CD4-positive, alpha-beta T cell treated with Interleukin-12 subunit alpha and Interleukin-12 subunit beta, for 1 hour (primary cell): ENCODE data around the gene TWNK.
"Not testable (repeated sequence)": the region's sequence is repeated elsewhere in the genome, so short reads cannot be mapped to it uniquely, and the experiment has no call there.

ENCODE experiments used
- DNase-seq: peaks from one replicate; pipeline ENCODE4 v3.0.0-alpha.2; 2020

The TWNK gene

DNA sequence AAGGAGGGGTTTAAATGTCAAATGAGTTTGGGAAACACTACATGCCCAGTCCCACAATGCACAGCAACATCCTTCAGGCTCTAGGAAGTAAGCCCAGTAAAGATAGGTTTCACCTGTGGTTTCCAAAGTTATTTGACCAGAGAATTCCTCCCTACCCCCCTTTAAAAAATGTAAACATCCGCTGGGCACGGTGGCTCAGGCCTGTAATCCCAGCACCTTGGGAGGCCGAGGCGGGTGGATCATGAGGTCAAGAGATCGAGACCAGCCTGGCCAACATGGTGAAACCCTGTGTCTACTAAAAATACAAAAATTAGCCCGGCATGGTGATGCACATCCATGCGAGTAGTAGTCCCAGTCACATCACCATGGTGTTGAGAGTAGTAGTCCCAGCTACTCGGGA is 11.9 kb upstream of the TWNK start:
- not testable (repeated sequence) for DNase-seq

DNA sequence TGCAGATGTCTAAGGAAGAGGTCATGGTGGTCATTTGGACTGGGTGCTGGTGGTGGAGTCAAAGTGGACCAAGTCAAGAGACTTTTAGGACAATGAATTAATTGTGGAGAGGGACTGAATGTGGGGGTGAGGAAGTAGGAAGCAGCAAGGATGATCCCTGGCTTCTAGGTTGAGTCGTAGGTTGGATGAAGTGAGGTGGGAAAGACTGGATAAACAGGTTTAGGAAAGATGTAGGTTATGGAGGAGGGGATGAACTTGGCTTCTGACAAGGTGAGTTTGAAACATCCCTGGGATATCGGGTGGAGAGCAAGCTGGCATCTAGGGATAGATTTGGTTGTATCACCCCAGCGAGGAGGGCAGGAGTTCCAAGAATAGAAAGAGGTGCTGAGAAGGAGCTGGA is 10.4 kb upstream of the TWNK start:
- DNase-seq = no peak

DNA sequence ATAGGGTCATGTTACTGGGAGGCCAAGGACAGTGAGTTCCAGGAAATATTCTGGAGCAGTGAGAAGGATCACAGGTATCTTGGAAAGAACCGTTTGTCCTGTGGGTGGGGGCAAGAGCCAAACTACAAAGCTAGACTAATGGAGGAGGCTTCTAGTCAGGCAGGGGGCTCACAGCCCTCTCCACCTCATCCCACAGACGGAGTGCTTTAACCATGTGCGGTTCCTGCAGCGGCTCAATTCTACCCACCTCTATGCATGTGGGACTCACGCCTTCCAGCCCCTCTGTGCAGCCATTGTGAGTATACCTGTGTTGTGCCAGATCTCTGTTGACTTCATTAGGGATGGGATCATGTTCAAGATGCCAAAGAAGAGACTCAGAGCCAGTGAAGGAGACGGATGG is 9.9 kb upstream of the TWNK start:
- DNase-seq = no peak

DNA sequence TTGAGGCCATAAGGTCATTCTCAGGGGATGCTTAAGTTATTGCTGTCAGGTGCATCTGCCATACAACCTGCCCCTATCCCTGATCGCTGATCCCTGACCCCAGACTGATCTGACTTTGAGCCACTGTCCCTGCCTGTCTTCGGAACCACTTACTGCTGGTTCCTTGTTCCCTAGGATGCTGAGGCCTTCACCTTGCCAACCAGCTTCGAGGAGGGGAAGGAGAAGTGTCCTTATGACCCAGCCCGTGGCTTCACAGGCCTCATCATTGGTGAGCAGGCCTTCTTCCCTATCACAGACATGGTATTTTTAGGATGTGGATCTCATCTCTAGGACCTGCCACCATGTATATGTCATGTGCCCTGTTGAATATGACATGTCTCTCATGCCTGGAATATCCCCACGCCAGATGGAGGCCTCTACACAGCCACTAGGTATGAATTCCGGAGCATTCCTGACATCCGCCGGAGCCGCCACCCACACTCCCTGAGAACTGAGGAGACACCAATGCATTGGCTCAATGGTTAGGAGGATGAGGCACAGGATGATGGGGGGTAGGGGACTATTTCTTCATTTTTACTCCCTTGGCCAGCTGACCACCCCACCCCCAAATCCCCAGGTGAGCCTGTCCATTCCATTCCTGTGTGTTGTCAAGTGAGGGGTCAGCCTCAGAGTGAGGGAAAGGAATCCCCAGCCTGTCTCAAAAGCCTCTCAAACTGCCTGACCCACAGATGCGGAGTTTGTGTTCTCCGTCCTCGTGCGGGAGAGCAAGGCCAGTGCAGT is 9.0 kb upstream of the TWNK start:
- DNase-seq = no peak

DNA sequence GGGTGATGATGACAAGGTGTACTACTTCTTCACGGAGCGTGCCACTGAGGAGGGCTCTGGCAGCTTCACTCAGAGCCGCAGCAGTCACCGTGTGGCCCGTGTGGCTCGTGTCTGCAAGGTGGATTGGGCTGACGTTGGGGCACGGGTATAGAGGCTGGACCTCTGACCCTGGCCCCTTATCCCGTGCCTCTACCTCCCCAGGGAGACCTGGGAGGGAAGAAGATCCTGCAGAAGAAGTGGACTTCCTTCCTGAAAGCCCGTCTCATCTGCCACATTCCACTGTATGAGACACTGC is 8.5 kb upstream of the TWNK start:
- DNase-seq = no peak

DNA sequence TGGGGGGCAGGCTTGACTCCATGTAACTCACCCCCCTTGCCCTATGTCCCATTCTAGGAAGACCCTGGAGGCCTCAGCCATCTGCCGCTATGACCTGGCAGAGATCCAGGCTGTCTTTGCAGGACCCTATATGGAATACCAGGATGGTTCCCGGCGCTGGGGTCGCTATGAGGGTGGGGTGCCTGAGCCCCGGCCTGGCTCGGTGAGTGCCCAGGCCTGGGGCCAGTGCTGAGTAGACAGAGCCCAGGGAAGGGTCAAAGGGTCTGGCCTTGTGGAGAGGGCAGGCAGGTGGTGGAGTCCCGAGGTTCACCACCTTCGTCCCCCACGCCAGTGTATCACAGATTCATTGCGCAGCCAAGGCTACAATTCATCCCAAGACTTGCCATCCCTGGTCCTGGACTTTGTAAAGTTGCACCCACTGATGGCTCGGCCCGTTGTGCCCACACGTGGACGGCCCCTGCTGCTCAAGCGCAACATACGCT is 7.5 kb upstream of the TWNK start:
- DNase-seq = no peak

DNA sequence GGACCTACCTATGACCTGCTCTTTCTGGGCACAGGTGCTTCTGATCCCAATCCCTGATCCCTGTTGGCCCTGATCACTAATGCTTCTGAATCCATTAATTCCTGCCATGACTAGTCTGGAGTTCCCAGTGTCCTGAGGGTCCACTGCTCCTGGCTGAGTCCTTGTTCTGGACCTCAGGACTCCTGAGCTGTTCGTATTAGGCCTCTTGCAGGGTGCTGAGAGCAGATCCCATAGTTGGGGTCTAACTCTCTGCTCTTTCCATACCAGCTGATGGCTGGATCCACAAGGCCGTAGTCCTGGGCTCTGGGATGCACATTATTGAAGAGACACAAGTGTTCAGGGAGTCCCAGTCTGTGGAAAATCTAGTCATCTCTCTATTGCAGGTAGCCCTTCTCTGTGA is 7.0 kb upstream of the TWNK start:
- no peak for DNase-seq

DNA sequence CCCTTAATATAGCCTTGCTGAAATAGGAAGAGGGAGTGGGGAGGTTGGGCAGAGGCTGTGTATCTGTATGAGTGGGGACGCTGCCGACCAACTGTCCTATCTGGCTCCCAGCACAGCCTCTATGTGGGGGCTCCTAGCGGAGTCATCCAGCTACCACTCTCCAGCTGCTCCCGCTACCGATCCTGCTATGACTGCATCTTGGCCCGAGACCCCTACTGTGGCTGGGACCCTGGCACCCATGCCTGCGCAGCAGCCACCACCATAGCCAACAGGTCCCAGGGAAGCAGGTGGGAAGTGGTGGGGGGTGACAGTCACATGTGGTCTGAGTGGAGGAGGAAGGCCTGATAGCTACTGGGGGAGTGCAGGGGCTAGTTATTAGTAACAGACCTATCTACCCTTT is 6.6 kb upstream of the TWNK start:
- DNase-seq = no peak

DNA sequence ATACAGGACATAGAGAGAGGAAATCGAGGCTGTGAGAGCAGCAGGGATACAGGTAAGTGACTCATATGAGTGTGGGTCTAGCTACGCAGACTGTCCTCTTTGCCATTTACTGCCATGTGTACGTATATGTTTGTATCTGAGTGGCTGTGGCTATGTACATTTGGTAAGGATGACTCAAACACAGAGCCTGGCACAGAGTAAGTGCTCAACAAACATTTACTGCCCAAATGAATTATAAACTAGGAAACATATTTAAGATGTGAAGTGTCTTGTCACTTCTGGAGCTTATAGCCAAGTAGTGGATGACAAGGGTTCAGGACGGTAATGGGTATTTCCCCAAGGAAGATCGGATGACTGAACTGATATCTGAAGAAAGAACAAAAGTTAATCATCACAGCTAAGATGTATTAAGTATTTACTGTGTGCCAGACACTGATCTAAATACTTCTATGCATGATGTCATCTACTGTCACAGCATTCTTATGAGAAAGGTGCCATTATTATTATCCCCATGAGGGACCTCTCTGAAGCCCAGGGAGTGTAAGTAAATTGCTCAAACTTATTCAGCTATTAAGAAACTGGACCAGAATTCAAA is 6.1 kb upstream of the TWNK start:
- no peak for DNase-seq

DNA sequence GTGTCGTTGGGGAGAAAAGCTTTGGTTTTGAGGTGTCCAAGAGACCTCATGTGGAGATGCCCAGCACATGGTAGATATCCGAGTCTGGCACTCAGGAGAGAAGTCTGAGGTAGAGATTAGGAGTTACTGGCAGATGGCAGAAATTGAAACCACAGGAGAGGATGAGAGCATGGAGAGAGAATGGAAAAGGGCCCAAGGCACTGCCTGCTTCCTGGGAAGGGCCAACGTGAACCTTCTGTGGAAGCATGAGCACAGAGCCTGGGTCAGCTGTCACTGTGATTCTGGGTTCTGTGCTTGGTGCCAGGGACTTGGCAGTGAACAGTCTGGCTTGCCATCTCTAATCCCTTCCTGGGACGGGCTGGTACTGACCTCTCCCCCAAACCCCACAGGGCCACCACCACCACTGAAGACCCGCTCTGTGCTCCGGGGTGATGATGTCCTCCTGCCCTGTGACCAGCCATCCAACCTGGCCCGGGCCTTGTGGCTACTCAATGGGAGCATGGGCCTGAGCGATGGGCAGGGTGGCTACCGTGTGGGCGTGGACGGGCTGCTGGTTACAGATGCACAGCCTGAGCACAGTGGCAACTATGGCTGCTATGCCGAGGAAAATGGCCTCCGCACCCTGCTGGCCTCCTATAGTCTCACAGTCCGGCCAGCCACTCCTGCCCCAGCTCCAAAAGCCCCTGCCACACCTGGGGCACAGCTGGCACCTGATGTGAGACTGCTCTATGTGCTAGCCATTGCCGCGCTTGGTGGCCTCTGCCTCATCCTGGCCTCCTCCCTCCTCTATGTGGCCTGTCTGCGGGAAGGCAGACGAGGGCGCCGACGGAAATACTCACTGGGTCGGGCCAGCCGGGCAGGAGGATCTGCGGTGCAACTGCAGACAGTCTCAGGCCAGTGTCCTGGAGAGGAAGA is 4.2 kb upstream of the TWNK start:
- no peak for DNase-seq

DNA sequence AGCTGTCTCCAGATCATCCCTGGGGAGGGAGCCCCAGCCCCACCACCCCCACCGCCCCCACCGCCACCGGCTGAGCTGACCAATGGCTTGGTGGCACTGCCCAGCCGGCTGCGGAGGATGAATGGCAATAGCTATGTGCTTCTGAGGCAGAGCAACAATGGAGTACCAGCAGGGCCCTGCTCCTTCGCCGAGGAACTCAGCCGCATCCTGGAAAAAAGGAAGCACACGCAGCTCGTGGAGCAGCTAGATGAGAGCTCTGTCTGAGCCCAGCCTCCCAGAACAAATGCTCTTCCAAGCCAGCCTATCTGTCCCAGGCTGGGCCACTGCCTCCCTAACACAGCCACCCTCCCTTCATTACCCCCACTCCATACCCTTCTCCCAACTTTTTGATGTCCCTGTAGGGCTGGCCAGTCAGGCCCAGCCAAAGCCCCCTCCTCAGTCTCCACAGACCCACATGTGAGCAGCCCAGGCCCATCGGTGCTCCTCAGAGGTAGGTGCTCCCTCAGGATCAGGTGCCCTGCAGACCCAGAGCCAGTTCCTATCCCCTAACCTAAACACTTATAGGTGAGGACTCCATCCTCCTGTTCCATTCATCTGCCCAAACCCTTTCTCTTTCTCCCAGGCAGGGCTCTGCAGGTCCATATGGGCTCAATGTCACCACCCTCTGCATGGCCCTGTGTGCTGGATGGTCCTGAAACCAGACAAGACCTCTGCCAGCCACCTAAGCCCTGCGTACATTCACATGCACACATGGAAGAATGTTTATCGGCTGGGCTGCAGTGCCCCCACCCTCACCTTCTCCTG is 3.3 kb upstream of the TWNK start:
- no peak for DNase-seq

DNA sequence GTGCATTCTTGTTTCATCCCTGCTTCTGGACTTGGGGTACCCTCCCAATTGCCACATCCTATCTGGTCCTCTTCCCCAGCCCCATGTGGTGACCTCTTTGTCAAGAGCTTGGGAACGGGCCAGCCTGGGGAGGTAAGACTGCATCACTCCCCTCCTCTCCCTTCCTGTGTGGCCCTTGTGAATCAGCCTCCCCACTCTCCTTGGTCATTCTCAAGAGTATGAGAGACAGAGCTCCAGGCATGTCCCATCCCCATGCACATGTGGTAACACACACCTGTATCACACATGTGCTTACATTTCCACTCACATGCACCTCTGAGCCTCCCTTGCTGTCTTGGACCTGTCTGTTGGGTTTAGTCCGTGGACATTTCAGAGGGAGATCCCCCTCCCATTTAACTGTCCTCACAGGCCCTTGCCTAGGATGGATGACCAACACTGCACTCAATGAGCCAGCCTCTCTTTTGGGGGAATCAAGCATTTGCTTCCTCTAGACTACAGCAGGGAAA is 2.6 kb upstream of the TWNK start:
- DNase-seq = no peak

DNA sequence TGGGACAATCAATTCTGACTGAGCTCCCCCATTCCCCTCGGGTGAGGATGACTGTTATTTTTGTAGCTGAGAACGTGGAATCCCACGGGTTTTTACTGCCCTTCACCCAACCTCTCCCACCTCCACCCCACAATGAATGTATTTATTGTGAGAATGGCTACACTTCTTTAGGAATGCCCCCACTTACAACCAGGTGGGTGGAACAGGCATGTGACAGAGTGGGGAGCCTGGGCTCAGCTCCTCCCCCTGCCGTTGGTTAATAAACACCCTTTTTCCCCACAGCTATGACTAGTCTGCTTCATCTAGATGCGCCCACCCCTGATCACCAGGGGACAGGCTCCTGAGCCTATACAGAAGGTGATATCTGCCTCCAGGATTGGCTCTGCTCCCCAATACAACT is 2.0 kb upstream of the TWNK start:
- DNase-seq = no peak

DNA sequence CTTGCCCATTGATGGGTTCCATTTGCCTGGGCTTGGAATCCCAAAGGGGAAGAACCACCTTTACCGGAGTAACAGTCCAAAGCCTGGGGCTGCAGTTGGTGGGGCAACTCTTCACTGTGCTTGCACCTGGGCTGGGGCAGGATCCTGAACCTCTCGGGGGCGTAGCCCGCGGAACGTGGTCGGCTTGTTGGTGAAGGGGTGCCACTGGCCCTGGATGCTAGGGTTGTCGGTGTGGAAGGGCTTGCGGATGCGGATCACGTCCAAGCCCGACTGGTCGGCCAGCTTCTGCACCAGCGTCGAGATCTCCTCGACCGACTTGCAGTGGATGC is 756 bp upstream of the TWNK start:
- DNase-seq = no peak

DNA sequence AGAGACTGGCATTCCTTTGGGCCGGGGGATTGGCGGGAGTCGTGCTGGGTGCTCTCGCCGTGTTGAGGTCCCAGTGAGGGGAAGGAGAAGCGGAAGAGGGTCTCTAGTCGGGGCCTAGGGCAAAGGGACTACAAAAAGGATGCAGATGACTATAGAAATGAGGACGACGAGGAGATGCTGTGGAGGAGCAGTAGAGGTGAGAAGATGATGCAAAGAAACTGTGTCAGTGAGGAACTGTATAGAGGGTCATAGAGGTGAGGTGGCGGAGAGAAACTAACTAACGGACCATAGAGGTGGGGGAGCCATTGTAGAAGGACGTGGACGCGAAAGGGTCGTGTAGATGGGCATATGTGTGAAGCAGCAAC is 324 bp downstream of the TWNK start:
- DNase-seq = no peak

DNA sequence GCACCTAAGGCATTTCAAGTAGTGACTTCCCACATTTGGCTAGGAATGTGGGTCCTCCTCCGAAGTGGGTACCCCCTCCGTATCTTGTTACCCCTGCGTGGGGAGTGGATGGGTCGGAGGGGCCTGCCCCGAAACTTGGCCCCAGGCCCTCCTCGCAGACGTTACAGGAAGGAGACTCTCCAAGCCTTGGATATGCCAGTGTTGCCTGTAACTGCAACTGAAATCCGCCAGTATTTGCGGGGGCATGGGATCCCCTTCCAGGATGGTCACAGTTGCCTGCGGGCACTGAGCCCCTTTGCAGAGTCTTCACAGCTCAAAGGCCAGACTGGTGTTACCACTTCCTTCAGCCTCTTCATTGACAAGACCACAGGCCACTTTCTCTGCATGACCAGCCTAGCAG is 823 bp downstream of the TWNK start:
- DNase-seq = no peak

DNA sequence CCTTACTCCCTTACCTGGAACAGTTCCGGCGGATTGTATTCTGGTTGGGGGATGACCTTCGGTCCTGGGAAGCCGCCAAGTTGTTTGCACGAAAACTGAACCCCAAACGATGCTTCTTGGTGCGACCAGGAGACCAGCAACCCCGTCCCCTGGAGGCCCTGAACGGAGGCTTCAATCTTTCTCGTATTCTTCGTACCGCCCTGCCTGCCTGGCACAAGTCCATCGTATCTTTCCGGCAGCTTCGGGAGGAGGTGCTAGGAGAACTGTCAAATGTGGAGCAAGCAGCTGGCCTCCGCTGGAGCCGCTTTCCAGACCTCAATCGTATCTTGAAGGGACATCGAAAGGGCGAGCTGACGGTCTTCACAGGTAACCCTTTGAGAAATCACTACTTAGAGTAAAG is 1.7 kb downstream of the TWNK start:
- no peak for DNase-seq

DNA sequence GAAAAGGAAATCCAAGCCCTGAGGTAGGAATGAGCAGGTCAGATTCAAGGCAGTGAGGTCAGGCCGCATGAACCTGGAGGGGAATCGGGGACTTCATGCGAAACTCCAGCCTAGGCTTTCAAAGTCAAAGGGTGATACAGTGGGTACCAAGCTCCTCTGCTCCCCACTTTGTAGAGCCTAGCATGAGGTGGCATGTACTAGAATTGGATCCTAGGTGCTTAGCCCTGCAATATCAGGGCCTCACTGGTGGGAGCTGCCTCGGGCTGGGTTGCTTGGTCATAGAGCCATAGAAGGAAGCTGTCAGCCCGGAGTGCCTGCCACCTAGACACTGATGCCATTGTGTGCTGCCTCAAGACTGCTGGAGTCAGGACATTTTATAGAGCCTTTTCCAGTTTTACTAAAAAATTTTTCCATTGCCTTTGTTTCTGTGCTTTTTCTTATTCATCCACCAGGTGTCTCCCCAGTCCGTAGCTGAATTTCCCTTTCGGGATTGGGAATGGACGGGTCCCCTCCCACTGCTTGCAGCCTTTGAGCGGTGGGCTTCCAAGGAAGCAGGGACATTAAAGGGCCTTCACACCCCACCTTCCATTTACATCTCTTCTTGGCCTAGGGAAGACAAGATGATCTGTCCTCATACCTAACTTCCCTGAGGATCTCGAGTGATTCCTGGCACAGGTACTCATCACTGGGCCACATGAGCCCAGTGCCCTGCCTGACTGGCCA is 6.8 kb downstream of the TWNK start:
- no peak for DNase-seq

DNA sequence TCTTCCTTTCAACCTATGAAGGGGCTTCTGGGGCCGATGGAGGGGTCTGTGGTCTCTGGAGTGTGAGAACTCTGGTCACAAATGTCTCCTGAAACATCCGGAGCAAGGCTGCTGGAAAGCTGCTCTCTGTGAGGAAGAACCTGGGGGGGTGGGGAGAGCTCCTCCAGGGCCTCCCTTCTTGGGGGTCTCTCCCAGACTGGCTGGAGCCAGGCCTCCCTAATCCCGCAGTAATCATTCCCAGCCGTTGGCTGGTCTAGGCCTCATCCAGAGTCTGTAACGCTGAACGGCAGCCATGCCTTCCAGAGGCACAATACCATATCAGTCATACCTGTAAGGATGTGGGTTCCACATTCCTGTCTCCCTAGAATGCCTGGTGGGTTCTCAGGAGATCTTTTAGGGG is 7.8 kb downstream of the TWNK start:
- no peak for DNase-seq

DNA sequence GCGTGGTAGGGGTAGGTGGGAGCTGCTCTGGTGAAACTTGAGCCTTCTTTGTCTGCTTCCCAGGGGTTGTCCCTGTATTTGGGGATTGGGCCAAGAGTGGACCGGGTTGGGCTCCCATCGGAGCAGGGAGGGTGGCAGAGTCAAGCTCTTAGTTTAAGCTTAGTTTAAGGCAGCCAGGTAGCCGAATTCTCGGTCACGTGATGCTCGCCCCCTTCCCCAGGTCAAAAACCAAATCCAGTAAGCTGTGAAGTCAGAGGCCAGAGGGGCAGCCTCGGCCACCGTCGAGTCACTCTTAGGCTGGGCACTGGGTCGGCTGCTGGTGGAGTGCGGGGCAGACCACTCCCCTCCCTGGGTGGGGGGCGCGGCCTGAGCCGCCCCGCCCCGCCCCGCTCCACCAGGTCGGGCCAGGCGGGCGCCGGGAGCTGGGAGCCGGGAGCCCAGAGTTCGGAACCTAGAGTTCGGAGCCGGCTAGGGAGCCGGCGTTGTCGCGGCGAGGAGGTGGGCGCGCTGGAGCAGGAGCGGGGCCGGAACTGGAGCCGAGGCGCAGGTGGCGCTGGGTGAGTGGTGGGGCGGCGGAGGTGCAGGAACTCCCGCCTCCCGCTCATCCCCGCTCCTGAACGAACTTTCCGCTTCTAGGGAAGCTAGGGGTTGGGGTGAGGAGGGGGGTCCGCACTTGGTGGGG is 9.5 kb downstream of the TWNK start:
- peak; percentile 32 for DNase-seq

DNA sequence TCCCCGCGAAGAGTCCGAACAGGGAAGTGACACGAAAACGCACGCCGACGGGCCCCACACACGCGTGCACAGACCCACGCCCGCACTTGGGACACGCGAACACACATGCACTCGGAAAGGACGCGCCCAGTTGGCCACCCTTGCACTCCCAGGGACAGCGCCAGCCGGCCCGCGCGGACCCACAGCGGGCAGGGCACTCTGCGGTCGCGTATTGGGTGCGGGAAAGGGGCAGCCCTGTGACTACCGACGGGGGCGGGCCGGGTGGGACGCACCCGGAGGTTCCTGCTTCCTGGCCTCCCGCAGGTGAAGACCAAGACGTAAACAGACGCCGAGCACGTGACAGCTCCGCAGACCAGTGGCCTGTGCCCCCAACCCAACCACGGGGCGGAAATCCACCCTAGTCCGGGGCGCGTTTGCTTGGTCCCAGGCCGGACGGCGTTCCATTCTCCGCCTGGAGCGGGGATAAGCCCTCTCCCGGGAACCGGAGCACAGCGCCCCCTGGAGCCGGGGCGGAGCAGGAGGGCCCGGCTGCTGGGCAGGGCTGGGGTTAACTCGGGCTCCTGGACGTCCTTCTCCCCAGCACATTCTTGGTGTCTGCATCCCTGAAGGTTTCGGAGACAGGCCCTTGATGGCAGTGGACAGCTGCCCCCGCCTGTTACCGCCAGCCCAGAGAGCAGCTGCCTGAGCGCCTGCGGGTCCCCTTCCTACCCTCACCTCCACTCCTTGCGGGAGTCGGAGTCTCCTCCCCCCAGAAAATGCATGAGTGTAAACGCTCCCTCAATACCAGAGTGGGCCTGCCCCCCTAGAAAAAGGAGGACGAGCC is 10.2 kb downstream of the TWNK start:
- peak; percentile 70 for DNase-seq
